GM23338 (cell line): ENCODE measurements around the gene PSMD3.

Source experiments
- CREB1 ChIP-seq: fragments of 250-450 bp; sonication (Bioruptor Pico); IDR thresholded peaks from 2 replicates; pipeline ENCODE4 v1.5.0; 2020; ENCODE audit warnings: low read depth, mild to moderate bottlenecking, moderate library complexity
- CTCF ChIP-seq, 2 experiments: fragments of 200-600 bp in 1 of 2; sonication (generic) in 1 of 2; conservative IDR thresholded peaks; 2 replicates each; pipeline versions ENCODE4 v1.5.1 to v1.6.1; 2016 to 2017; ENCODE audit warnings: antibody characterized with exemption in 2 of 2, low read depth in 2 of 2, mild to moderate bottlenecking in 2 of 2, moderate library complexity in 1 of 2
- ETS1 ChIP-seq: IDR thresholded peaks from 2 replicates; pipeline ENCODE4 v1.6.1; 2016; ENCODE audit warnings: antibody characterized with exemption
- EZH2 ChIP-seq: fragments of 200-600 bp; sonication (generic); IDR thresholded peaks from one replicate; pipeline ENCODE4 v1.8.0; 2017; ENCODE audit warnings: antibody characterized with exemption, mild to moderate bottlenecking, low read depth; ENCODE audit not compliant: unreplicated experiment
- EZH2phosphoT487 ChIP-seq: fragments of 200-600 bp; sonication (generic); IDR thresholded peaks from one replicate; pipeline ENCODE4 v1.8.1; 2018; ENCODE audit warnings: antibody characterized with exemption; ENCODE audit not compliant: unreplicated experiment
- JUNB ChIP-seq: IDR thresholded peaks from one replicate; pipeline ENCODE4 v1.6.1; 2016; ENCODE audit warnings: antibody characterized with exemption; ENCODE audit not compliant: unreplicated experiment
- NANOG ChIP-seq: IDR thresholded peaks from 2 replicates; pipeline ENCODE4 v1.6.1; 2016; ENCODE audit warnings: antibody characterized with exemption, borderline replicate concordance
- POLR2AphosphoS5 ChIP-seq: IDR thresholded peaks from 2 replicates; pipeline ENCODE4 v1.6.1; 2016; ENCODE audit warnings: antibody characterized with exemption, low read depth
- REST ChIP-seq: IDR thresholded peaks from one replicate; pipeline ENCODE4 v1.6.1; 2018; ENCODE audit warnings: antibody characterized with exemption; ENCODE audit not compliant: unreplicated experiment
- STAT1 ChIP-seq: IDR thresholded peaks from one replicate; pipeline ENCODE4 v1.6.1; 2016; ENCODE audit warnings: antibody characterized with exemption; ENCODE audit not compliant: unreplicated experiment
- ZNF114 ChIP-seq: fragments of 250-450 bp; sonication (Bioruptor Pico); IDR thresholded peaks from 2 replicates; pipeline ENCODE4 v1.5.0; 2020; ENCODE audit warnings: mild to moderate bottlenecking, moderate library complexity
- ZNF462 ChIP-seq: fragments of 250-450 bp; sonication (Bioruptor Pico); IDR thresholded peaks from 2 replicates; pipeline ENCODE4 v1.5.0; 2020; ENCODE audit warnings: mild to moderate bottlenecking, moderate library complexity

- TF ChIP-seq CTCF (conservative IDR thresholded peaks at IDR 0.05; ENCODE audit: low read depth in 2 of 2) (no peak), EZH2 (no peak), POLR2AphosphoS5 (no peak), CREB1 (CRISPR knock-in tag) (no peak), REST (no peak), JUNB (no peak), EZH2phosphoT487 (no peak), ETS1 (no peak), NANOG (no peak), STAT1 (no peak), ZNF114 (CRISPR knock-in tag) (no peak), ZNF462 (CRISPR knock-in tag) (no peak)
Measured at GRCh38 chr17:40021451-40021971, 40.9 kb downstream of the PSMD3 start.
